ENCODE data around the gene CWC27.

The CWC27 gene

DNA sequence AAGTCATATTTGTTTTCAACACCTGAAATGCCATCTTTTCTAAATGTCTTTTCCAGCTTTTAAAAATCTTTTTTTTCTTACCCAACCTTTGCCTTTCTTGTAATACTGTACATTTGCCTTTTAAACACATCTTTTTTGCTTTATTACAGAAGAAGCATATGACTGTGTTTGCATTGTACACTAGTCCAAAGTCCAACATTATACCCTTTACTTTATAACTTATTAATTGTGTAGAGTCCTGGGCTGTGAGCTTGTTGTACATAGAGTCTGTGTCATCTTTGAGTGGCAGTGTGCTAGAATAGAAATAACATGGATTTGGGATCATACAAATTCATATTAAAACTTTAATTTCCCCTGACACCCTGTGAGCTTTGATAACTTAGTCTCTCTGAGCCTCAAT, 23.7 kb downstream of the CWC27 start:
- in situ Hi-C loops (cut with MboI; ENCODE audit: low pct_unique_long_range_greater_than_20kb, low sequenced_read_pairs, unreplicated experiment), result no loop called here
- DNase-seq (ENCODE audit: low spot score), result no peak
- TF ChIP-seq, protein P1, sequence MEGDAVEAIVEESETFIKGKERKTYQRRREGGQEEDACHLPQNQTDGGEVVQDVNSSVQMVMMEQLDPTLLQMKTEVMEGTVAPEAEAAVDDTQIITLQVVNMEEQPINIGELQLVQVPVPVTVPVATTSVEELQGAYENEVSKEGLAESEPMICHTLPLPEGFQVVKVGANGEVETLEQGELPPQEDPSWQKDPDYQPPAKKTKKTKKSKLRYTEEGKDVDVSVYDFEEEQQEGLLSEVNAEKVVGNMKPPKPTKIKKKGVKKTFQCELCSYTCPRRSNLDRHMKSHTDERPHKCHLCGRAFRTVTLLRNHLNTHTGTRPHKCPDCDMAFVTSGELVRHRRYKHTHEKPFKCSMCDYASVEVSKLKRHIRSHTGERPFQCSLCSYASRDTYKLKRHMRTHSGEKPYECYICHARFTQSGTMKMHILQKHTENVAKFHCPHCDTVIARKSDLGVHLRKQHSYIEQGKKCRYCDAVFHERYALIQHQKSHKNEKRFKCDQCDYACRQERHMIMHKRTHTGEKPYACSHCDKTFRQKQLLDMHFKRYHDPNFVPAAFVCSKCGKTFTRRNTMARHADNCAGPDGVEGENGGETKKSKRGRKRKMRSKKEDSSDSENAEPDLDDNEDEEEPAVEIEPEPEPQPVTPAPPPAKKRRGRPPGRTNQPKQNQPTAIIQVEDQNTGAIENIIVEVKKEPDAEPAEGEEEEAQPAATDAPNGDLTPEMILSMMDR (IDR thresholded peaks at IDR 0.05; ENCODE audit: extremely low read depth, insufficient read depth, missing control alignments), result no peak

DNA sequence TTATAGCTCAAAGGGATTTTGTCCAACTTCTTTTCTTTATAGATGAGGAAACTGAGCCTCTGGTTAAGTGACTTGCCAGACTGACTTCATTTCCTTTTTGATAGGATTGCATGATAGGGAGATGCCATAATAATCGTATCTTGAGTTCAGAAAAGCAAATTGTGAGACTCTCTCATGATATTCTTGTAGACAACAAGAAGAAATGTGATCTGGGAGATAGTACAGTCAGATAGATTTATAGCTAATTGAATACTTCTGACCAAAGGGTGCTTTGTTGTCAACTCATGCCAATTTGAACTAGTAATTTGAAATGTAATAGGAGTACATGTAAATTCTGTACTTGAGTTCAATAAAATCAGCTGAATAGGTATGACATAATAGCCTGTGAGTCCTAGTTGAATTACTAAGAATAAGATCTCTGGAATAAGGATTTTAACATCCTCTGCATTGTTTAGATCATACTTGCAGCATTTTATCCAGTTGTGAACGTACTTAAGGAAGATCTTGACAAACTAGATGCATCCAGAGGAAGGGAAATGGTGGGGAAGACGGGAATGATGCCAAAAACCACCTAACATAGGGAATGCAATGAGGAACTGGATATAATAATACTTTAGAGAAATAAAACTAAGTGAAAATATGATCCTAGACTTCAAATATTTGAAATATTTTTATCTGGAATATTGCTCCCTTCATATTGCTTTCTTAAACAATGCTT, 25.5 kb downstream of the CWC27 start:
- in situ Hi-C loops (cut with MboI; ENCODE audit: low pct_unique_long_range_greater_than_20kb, low sequenced_read_pairs, unreplicated experiment), result no loop called here
- TF ChIP-seq, protein P1 (IDR thresholded peaks at IDR 0.05; ENCODE audit: extremely low read depth, insufficient read depth, missing control alignments), result no peak
- DNase-seq (ENCODE audit: low spot score), result no peak

DNA sequence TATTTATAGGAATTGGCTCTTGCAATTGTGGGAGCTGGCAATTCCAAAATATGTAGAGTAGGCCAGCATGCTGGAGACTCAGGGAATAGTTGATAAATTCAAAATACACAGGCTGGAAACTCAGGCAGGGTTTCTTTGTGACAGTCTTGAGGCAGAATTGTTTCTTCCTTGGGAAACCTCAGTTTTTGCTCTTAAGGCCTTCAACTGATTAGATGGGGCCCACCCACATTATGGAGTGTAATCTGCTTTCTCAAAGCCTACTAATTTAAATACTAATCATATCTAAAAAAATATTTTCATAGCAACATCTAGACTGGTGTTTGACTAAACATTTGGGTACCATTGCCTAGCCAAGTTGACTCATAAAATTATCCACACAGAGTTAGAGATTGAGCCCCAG, 27.6 kb downstream of the CWC27 start:
- TF ChIP-seq, protein P1 (IDR thresholded peaks at IDR 0.05; ENCODE audit: extremely low read depth, insufficient read depth, missing control alignments), result no peak
- in situ Hi-C loops (cut with MboI; ENCODE audit: low pct_unique_long_range_greater_than_20kb, low sequenced_read_pairs, unreplicated experiment), result no loop called here
- DNase-seq (ENCODE audit: low spot score), result no peak

DNA sequence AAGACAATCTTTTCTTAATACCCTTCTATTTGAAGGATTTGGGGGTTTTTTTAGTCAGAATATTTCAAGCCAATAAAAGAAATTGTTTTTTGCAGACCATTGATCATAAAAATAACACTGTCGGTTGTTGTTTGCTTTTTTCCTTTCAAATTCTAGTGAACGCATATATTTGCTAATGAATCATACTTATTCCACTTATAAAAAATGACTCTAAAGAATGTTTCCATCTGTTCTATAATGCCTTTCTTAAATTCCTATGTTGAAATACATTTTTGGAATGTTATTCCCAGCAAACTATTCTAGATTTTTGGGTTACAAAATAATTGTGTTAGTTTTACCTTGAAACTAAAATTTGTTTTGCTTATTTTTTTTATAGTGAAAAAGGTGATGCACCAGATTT, 32.2 kb downstream of the CWC27 start:
- TF ChIP-seq, protein P1 (IDR thresholded peaks at IDR 0.05; ENCODE audit: extremely low read depth, insufficient read depth, missing control alignments), result no peak
- in situ Hi-C loops (cut with MboI; ENCODE audit: low pct_unique_long_range_greater_than_20kb, low sequenced_read_pairs, unreplicated experiment), result loop anchor here (10.0 kb wide), 1 partner anchor 684 kb away; the partner anchor contains the start of gene ADAMTS6
- no peak for DNase-seq (ENCODE audit: low spot score)

DNA sequence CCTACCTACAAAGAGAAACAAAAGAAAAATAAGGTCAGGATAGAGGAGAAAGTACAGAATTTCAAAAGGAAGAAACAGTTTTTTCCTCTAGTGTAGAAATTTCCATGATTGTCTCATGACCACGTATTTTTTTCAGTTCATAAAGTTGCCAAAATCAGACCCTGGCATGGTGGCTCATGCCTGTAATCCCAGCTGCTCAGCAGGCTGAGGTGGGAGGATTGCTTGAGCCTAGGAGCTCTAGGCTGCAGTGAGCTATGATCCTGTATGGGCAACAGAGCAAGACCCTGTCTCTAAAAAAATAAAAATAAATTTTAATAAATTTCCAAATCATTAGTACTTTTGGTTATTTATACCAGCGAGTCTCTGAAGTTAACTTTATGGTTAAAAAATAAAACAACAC, 37.8 kb downstream of the CWC27 start:
- TF ChIP-seq, protein P1 (IDR thresholded peaks at IDR 0.05; ENCODE audit: extremely low read depth, insufficient read depth, missing control alignments), result no peak
- in situ Hi-C loops (cut with MboI; ENCODE audit: low pct_unique_long_range_greater_than_20kb, low sequenced_read_pairs, unreplicated experiment), result loop anchor here (10.0 kb wide), 1 partner anchor 678 kb away; the partner anchor contains the start of gene ADAMTS6

DNA sequence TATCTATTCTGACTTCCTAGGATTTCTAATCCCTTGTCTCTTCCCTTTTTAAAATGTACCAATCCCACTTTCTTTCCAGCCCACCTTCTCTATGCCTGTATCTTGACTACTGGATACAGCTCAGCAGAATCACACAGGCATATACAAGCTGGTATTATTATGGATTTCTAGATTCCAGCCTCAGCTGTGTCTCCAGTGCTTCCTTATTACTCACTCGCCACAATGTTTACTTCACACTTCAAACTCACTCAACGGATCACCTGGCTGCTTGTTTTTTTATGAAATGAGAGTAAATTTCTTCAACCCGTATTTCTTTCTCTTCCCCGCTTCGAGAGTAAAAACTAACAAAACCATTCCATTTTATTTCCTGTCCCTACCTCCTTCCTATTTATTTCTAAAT, 38.8 kb downstream of the CWC27 start:
- in situ Hi-C loops (cut with MboI; ENCODE audit: low pct_unique_long_range_greater_than_20kb, low sequenced_read_pairs, unreplicated experiment), result loop anchor here (10.0 kb wide), 1 partner anchor 677 kb away; the partner anchor contains the start of gene ADAMTS6
- TF ChIP-seq, protein P1 (IDR thresholded peaks at IDR 0.05; ENCODE audit: extremely low read depth, insufficient read depth, missing control alignments), result no peak
- DNase-seq (ENCODE audit: low spot score), result no peak

More for the DNA sequence above, 37.8 kb downstream of the CWC27 start:
- DNase-seq (ENCODE audit: low spot score), result no peak

All from GM13977 (cell line).